GM20000 (cell line): ENCODE results near the gene ZNF512B.

Experiments
- DNase-seq: peaks from one replicate; pipeline ENCODE4 v3.0.0; 2012; ENCODE audit warnings: low spot score
- TF ChIP-seq, protein P1 (sequence below): IDR thresholded peaks from 2 replicates; pipeline ENCODE4 v1.5.1; 2012; ENCODE audit warnings: mild to moderate bottlenecking, control low read depth; ENCODE audit errors: extremely low read depth, missing control alignments

ZNF512B gene

DNA sequence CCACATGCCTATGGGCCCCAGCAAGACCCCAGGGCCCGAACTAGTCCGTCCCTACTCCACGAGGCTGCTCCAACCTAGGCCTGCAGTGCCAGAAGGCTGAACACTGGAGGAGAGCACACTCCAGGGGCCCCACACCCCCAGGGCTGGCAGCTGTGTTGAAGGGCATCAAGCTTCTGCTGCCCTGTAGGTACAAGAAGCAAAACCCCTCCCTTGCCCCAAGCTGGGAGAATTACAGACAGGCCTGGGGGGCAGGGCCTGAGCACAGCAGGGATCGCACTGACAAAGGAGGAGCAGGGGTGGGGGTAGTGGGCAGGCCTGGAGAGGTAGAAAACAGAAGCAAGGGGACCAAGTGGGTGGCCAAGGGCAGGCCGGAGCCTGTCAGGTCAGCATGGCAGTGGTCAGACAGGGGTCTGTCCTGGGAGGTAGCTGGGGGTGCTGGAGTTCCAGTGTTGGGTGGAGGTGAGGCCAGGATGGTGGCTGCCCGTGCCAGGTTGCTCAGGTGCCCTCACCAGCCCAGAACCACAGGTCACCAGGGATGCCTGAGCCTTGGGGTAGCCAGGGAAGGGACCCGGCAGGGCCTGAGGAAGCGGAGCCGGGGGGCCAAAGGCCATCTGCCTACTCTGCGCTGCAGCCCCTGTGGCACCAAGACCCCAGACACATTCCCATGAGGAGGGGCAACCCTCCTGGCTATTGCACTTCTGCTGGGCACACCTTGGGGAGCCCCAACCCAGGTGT is 10.6 kb downstream of the ZNF512B start:
- DNase-seq, result no peak

DNA sequence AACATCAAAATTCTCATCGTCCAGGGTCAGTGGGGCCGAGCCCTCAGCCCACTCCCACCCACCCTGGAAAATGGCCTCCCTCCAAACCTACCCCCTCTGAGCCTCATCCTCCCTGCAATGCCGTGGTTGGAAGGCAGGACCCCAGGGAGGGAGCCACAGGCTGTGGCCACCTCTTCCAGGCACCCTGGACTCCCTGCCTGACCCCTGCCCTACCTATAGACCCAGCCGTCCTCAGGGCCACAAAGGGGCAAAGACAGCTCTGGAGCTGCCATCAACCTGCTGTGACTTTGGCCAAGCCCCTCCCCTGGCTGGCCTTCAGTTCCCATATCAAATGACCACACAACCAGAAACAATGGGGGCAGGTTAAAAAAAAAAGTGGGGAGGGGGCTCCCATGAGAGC is 11.3 kb downstream of the ZNF512B start:
- DNase-seq, result no peak
- TF ChIP-seq, protein P1, sequence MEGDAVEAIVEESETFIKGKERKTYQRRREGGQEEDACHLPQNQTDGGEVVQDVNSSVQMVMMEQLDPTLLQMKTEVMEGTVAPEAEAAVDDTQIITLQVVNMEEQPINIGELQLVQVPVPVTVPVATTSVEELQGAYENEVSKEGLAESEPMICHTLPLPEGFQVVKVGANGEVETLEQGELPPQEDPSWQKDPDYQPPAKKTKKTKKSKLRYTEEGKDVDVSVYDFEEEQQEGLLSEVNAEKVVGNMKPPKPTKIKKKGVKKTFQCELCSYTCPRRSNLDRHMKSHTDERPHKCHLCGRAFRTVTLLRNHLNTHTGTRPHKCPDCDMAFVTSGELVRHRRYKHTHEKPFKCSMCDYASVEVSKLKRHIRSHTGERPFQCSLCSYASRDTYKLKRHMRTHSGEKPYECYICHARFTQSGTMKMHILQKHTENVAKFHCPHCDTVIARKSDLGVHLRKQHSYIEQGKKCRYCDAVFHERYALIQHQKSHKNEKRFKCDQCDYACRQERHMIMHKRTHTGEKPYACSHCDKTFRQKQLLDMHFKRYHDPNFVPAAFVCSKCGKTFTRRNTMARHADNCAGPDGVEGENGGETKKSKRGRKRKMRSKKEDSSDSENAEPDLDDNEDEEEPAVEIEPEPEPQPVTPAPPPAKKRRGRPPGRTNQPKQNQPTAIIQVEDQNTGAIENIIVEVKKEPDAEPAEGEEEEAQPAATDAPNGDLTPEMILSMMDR, result no peak

More for the DNA sequence above, 10.6 kb downstream of the ZNF512B start:
- TF ChIP-seq, protein P1, result no peak

DNA sequence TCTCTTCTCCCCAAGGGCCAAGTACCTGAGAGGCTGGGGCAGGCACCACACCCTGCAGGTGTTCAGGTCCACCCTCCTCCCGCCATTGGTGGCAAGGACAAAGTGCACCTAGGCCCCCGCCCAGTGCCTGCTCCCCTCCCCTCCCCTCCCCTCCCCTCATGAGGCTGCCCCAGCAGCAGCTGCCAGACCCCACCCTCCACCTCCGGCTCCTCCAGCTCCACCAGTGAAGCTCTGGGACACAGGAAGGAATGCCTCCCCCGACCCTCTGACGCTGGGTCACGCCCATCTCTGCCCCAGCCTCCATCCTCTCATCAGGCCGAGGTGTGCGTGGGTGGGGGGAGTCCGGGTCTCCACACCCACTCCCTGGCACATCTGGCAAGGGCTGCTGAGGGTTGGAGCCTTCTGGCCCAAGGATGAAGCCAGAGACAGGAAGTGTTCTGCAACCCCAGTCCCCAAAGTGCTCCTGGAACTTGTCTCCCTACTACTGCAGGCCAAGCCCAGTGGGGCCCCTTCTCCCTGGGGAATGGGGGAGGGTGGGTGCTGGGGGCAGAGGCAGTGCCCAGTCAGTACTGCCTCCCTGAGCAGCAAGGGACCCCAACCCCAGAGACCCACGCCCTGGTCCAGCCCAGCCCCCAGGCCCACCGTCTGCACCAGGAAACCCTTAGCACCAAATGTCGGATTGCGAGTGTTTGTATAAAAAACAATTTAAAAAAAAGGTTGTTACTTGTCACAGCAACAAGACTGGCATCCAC is 11.9 kb downstream of the ZNF512B start:
- DNase-seq, result no peak

DNA sequence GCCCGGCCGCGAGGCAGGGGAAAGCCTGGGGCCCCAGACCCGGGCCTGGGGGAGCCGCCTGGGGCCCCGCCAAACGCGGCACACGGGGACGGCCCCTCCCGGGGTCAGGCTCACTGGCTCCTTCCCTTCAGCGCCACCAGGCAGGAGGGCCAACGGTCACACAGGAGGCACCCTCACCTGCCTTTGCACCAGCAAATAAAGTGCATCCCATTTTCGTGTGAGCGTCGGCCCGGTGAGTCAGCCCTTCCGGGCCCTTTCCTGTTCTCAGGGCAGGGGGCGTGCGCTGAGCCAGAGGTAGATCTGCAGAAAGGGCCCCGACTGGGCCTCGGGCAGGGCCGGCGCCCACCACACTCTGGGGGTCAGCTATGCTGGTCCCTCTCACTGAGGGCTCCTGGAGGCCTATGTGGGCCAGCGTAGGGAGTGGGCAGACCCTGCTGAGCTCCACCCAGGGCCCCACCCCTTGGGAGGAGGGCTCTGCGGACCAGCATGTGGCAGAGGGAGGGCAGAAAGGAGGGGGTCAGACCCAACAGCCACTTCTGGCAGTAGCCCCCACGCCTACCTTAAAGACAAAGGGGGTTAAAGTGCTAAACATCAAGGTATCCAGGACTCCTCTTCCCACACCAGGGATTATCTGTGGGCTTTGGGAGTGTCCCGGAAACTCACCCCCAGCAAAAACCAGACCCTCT is 12.6 kb downstream of the ZNF512B start:
- peak; percentile 78 for DNase-seq
- TF ChIP-seq, protein P1, result no peak

More for the DNA sequence above, 11.9 kb downstream of the ZNF512B start:
- TF ChIP-seq, protein P1, result no peak

DNA sequence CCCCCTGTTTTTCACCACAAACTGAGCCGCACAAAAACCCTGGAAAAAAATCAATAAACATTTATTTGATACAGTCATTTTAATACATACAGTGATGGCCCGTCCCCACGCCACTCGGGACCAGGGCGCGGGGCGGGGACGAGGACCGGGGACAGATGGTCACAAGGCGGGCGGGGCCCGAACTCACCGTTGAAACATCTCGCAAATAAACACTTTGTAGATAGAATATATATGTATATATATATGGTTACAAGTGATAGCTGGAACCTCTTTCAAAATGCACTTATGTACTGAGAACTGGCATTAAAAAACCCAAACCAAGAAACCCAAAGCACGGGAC is 13.1 kb downstream of the ZNF512B start:
- DNase-seq, result no peak
- TF ChIP-seq, protein P1, result no peak

DNA sequence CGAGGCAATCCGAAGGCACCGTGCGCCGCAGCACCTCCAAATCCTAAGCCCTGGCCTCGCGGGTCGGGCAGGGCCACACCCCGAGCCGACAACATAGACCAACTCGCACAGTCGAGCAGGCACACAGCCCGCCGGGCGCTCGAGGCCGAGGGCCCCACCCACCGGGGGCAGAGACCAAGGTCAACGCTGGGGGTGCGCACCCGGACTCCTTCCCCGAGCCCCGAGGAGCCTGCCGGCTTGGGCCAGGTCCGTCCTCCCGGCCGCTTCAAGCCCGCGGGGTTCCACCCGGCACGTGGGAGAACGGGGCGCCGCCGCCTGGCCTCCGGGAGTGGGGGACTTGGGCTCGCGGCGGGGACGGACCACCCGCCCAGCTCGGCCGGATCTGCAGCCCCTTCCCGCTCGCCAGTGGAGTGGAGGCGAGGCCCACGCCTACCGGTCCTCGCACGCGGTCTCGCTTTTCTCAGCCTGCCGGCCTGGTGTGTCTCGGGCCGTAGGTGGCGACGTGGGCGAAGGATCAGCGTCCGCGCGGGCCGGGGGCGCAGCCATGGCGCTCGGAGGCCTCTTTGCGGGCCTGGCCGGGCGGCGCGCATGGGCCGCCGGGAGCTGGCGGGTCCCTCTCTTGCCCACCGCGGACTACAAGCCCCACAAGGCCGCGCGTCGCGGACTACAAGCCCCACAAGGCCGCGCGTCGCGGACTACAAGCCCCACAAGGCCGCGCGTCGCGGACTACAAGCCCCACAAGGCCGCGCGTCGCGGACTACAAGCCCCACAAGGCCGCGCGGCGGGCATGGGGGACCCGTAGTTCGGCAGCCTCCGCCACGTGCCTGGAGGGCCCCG is 13.7 kb downstream of the ZNF512B start, which contains the start of gene UCKL1:
UCKL1 (minus strand) TSS at position 590 of the 837 bp plus-strand sequence; CDS start at position 546, 44 bp downstream.
- DNase-seq, result peak; percentile 97

More for the DNA sequence above, 13.7 kb downstream of the ZNF512B start, which contains the start of gene UCKL1:
- TF ChIP-seq, protein P1, result no peak
